ENCODE measurements around the gene MAPK8IP2. TPM values are rescaled to one million over a fixed set of nuclear protein-coding genes. Genes with fewer than 3 reads are reported as not detected.

The MAPK8IP2 gene
- total RNA-seq: not detected

DNA sequence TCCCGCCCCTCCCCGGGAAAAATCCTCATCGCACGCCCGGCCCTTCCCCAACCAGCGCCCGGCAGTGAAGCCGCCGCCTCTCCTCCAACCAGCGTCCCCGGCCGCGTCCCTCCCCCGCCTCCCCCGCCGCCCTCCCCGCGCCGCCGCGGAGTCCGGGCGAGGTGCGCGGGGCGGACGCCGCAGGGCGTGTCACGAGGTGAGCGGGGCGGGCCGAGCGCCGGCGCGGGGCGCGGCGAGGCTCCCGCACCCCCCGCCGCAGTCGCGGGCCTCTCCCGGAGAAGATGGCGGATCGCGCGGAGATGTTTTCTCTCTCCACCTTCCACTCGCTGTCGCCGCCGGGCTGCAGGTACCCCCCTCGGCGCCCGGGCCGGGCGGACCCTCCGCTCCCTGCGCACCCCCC, at the start of gene MAPK8IP2:
Gene MAPK8IP2 (plus strand): TSS at position 256 of the 400 bp plus-strand sequence. CDS start 26 bp downstream, at position 282.
- Histone ChIP-seq H3K4me1 (peaks cover 4 to 6% of the 10 kb centered on the region in 2 donors), H3K36me3 (no peaks in the 10 kb centered on the region), H3K4me3 (peak within 1 kb of the TSS; percentile 48 to 60), H3K9me3 (no peaks in the 10 kb centered on the region), H3K27me3 (peaks cover 16% of the 10 kb centered on the region), H3K27ac (no peak within 1 kb of the TSS)
- no peak for DNase-seq (ENCODE audit: low spot score in 2 of 2)
- TF ChIP-seq CTCF (IDR thresholded peaks at IDR 0.05): no peak
- intact Hi-C loops (cut with DNase I): no loop called here

- Histone ChIP-seq H3K4me3 (no peak overlapping the region), H3K27ac (no peak overlapping the region), H3K36me3 (no peaks in the 10 kb centered on the region), H3K27me3 (peaks cover 19% of the 10 kb centered on the region), H3K4me1 (peaks cover 5 to 7% of the 10 kb centered on the region in 2 donors), H3K9me3 (no peaks in the 10 kb centered on the region)
- intact Hi-C loops (cut with DNase I): no loop called here
- no peak for TF ChIP-seq CTCF (IDR thresholded peaks at IDR 0.05)
- DNase-seq (ENCODE audit: low spot score in 2 of 2): no peak
Observed at GRCh38 chr22:50551160-50551752, 49.3 kb upstream of the MAPK8IP2 start.

- H3K4me1 ChIP-seq: peaks cover 5 to 7% of the 10 kb centered on the region in 2 donors
- H3K4me3 ChIP-seq: no peak overlapping the region
- no peak for DNase-seq (ENCODE audit: low spot score in 2 of 2)
- H3K9me3 ChIP-seq: no peaks in the 10 kb centered on the region
- intact Hi-C loops (cut with DNase I): no loop called here
- H3K36me3 ChIP-seq: no peaks in the 10 kb centered on the region
- H3K27ac ChIP-seq: no peak overlapping the region
- peaks cover 12% of the 10 kb centered on the region for H3K27me3 ChIP-seq
- TF ChIP-seq CTCF (IDR thresholded peaks at IDR 0.05): no peak
Observed at GRCh38 chr22:50553310-50553709, 47.3 kb upstream of the MAPK8IP2 start.

- Histone ChIP-seq H3K9me3 (no peaks in the 10 kb centered on the region), H3K36me3 (no peaks in the 10 kb centered on the region), H3K27me3 (no peaks in the 10 kb centered on the region), H3K4me3 (no peak overlapping the region), H3K4me1 (no peaks in the 10 kb centered on the region), H3K27ac (no peak overlapping the region)
- DNase-seq (ENCODE audit: low spot score in 2 of 2): no peak
- TF ChIP-seq CTCF (IDR thresholded peaks at IDR 0.05): no peak
- intact Hi-C loops (cut with DNase I): no loop called here
Observed at GRCh38 chr22:50556703-50557102, 43.9 kb upstream of the MAPK8IP2 start.

DNA sequence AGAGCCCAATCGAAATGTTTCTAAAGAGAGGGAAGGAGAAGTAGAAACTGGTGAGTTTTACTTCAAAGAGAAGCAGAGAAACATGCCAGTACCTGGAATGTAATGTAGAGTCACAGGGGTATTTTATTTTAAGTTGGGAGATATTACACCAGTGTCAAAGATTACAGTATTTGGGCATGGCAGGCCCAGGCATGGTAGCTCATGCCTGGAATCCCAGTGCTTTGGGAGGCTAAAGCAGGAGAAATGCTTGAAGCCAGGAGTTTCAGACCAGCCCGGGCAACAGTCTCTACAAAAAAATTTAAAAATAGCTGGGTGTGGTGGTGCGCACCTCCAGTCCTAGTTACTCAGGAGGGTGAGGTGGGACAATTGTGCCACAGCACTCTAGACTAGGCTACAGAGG, 40.6 kb upstream of the MAPK8IP2 start:
- Histone ChIP-seq H3K9me3 (no peaks in the 10 kb centered on the region), H3K36me3 (no peaks in the 10 kb centered on the region), H3K27me3 (no peaks in the 10 kb centered on the region), H3K4me3 (no peak overlapping the region), H3K4me1 (peaks cover 0 to 8% of the 10 kb centered on the region in 2 donors), H3K27ac (no peak overlapping the region)
- TF ChIP-seq CTCF (IDR thresholded peaks at IDR 0.05): no peak
- DNase-seq (ENCODE audit: low spot score in 2 of 2): no peak
- intact Hi-C loops (cut with DNase I): loop anchor here (5.0 kb wide), 1 partner anchor 53 kb away; the partner anchor contains the start of genes LMF2 and NCAPH2

All from ascending aorta (tissue), 2 donors.